Coronary artery (tissue), 2 donors: ENCODE results near the gene ZNF143.

ENCODE experiments used
- DNase-seq: peaks from one replicate; pipeline ENCODE4 v3.0.0-alpha.2; 2017; ENCODE audit warnings: low spot score
- H3K27ac ChIP-seq, 2 donors: fragments of 200-600 bp; sonication (generic); one replicate each; pipeline ENCODE4 v1.5.1; 2016 to 2019
- H3K4me3 ChIP-seq: fragments of 200-600 bp; sonication (generic); 2 replicates; pipeline ENCODE4 v1.5.1; 2016; ENCODE audit warnings: mild to moderate bottlenecking, moderate library complexity
- TF ChIP-seq, protein P1 (sequence below): fragments of 200-600 bp; sonication (generic); IDR thresholded peaks from one replicate; pipeline ENCODE4 v1.5.1; 2019; ENCODE audit warnings: antibody characterized with exemption

ZNF143 gene

DNA sequence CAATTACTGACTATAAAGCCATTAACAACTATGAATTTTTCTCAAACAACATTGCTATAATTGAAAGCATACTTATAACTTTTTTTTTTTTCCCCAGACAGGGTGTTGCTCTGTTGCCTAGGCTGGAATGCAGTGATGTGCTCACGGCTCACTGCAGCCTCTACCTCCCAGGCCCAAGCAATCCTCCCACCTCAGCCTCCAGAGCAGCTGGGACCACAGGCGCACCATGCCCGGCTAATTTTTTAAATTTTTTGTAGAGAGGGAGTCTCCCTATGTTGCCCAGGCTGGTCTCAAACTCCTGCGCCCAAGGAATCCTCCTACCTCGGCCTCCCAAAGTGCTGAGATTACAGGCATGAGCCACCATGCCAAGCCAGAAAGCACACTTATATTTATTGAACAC, 106.6 kb downstream of the ZNF143 start:
- peak overlapping the region; percentile 88 to 93 for H3K27ac ChIP-seq
- TF ChIP-seq, protein P1, sequence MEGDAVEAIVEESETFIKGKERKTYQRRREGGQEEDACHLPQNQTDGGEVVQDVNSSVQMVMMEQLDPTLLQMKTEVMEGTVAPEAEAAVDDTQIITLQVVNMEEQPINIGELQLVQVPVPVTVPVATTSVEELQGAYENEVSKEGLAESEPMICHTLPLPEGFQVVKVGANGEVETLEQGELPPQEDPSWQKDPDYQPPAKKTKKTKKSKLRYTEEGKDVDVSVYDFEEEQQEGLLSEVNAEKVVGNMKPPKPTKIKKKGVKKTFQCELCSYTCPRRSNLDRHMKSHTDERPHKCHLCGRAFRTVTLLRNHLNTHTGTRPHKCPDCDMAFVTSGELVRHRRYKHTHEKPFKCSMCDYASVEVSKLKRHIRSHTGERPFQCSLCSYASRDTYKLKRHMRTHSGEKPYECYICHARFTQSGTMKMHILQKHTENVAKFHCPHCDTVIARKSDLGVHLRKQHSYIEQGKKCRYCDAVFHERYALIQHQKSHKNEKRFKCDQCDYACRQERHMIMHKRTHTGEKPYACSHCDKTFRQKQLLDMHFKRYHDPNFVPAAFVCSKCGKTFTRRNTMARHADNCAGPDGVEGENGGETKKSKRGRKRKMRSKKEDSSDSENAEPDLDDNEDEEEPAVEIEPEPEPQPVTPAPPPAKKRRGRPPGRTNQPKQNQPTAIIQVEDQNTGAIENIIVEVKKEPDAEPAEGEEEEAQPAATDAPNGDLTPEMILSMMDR: no peak
- DNase-seq: no peak
- no peak overlapping the region for H3K4me3 ChIP-seq

DNA sequence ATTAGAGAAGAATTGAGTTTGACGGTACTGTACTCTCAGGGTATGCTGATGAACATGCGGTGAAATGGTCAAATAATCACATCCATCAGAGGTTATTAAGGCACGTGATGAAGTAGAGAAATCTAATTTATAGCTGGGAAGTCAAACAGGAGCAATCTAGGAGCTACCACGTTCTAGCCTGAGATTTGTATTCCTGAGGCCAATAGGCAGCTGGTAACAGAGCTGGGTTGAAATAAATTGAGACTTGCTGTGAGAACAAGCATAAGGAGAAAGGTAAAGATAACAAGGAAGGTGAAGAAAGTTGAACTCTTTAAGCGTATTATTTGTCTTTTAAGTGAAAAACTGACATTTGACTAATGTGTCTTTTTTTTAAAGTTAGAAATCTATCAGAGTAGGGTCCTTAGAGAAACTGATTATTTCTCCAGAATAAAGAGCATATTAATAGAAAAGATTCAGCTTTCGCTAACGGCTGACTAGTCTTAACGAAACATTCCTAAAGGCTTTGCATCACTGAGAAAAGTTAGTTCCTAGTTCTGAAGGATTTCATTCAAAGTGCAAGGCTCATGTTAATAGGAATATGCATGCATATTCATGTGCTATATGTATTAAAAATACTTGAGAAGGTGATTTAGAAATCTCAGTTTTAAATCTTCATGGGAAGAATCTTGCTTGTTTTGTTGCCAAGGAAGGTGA, 107.5 kb downstream of the ZNF143 start:
- no peak for DNase-seq
- TF ChIP-seq, protein P1: no peak
- Histone ChIP-seq H3K27ac (peak overlapping the region; percentile 88 to 93), H3K4me3 (no peak overlapping the region)

DNA sequence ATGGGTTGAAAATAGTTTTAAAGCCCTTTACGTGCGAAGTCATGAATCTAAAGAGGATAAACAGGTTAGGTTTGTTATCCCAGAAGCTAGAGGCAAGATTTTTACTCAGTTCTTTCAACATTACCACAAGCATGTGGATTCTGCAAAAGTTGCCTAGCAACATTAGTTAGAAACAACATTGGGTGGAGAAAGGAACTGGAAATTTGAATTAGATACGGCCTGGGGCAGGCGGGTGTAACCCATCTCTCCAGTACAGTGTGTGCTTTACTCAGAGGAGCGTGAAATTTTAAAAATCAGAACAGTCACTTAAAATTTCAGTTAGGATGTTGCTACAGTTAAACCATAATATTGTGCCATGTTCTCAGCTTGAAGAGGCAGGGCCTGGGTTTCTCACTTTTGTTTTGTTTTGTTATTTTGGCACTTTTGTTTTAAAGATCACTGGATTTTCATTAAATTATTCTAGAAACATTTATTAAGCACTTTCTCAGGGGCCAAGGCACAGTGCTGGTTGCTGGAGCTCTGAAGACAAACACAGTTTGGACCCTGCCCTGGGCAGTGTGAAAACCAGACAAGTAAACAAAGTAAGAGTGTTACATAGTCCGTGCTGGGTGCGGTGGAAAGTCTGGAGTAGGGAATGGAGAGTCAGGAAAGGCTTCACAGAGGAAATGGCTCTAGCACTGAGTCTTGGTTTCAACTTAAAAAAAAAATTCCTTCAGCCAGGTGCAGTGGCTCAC, 108.2 kb downstream of the ZNF143 start:
- peak; percentile 84 for DNase-seq
- TF ChIP-seq, protein P1: no peak
- Histone ChIP-seq H3K27ac (peak overlapping the region; percentile 88 to 93), H3K4me3 (peak overlapping the region; percentile 30)

DNA sequence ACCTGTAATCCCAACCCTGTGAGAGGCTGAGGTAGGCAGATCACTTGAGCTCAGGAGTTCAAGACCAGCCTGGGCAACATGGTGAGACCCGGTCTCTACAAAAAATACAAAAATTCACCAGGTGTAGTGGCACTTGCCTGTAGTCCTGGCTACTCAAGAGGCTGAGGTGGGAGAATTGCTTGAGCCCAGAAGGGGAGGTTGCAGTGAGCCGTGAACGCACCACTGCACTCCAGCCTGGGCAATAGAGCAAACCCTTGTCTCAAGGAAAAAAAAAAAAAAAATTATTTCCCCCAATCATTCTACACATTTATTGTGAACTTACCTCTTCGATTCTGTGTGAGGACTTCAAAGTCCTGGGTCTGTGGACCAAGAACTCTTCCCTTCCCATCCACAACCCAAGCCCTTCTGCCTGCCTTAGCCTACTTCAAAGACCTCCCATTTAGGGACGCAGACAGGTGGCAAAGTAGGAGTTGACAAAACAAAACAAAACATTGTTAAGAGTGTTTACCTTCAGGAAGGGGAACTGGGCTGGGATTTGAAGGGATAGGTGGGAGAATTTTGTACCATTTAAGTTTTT, 108.9 kb downstream of the ZNF143 start:
- Histone ChIP-seq H3K27ac (peak overlapping the region; percentile 88 to 93), H3K4me3 (peak overlapping the region; percentile 30)
- no peak for DNase-seq
- TF ChIP-seq, protein P1: no peak

DNA sequence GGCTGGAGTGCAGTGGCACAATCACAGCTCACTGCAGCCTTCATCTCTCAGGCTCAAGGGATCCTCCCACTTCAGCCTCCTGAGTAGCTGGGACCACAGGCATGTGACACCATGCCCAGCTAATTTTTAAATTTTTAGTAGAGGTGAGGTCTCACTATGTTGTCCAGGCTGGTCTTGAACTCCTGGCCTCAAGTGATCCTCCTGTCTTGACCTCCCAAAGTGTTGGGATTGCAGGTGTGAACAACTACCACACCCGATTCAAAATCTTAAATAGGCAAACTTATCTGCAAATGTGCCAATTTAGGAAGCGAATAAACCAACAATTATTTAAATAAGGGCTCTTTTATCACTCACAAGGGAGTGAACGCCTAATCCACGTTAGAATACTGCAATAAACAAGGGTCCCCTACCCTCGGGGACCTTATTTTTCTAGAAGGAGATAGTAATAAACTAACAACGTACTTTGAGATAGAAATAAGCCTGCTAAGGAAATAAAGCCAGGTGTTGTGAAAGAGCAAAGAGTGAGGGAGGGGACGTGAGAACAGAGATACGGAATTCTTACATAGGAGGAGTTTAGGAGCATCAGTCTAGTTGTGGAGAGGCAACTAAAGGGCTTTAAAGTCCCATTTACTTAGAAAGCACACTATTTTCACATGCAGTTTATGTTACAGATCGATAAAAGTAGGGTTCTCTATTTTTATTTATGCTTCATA, 109.7 kb downstream of the ZNF143 start:
- TF ChIP-seq, protein P1: no peak
- no peak for DNase-seq
- Histone ChIP-seq H3K27ac (peak overlapping the region; percentile 88 to 93), H3K4me3 (no peak overlapping the region)

DNA sequence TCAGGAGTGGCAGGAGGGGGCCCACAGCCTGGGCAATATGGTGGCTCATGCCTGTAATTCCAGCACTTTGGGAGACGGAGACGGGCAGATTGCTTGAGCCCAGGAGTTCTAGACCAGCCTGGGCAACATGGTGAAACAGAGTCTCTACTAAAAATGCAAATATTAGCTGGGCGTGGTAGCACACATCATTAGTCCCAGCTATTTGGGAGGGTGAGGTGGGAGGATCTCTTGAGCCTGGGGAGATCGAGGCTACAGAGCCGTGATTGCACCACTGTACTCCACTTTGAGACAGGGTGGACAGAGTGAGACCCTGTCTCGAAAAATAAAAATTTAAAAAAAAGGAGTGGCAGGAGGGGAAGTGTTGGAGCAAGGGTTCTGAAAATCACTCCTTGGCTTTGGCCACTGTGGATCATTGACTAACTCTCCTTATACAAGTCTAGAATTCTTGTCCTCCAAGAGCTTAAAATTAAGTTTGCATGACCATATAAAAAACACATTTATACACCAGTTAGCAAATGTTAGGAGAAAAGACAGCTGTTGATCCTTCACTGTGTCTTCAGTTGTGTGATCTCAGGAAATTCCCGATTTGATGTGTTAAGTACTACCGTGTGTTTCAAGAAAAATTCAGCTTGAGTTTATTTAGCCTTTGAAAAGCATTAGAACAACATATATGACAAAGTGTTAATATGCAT, 110.4 kb downstream of the ZNF143 start:
- no peak overlapping the region for H3K4me3 ChIP-seq
- no peak for DNase-seq
- H3K27ac ChIP-seq: no peak overlapping the region
- TF ChIP-seq, protein P1: no peak
